Measurements from ENCODE around the gene PTPN1.
"Not testable (repeated sequence)": the region's sequence is repeated elsewhere in the genome, so short reads cannot be mapped to it uniquely, and the experiment has no call there.

Gene PTPN1

GRCh38 chr20:50482396-50482981 is 27.7 kb upstream of the PTPN1 start:
- DNase-seq: no peak

GRCh38 chr20:50484271-50484976 is 25.8 kb upstream of the PTPN1 start:
- no peak for DNase-seq

GRCh38 chr20:50487397-50487796 is 22.8 kb upstream of the PTPN1 start:
- DNase-seq: no peak

GRCh38 chr20:50488236-50488806 is 21.9 kb upstream of the PTPN1 start:
- DNase-seq: no peak

- no peak for DNase-seq
Observed at GRCh38 chr20:50491168-50491567, 19.0 kb upstream of the PTPN1 start.

GRCh38 chr20:50491926-50492634 is 18.1 kb upstream of the PTPN1 start:
- no peak for DNase-seq

- DNase-seq: no peak
Observed at GRCh38 chr20:50493881-50494253, 16.3 kb upstream of the PTPN1 start.

- no peak for DNase-seq
Observed at GRCh38 chr20:50494428-50494827, 15.8 kb upstream of the PTPN1 start.

- no peak for DNase-seq
Observed at GRCh38 chr20:50496773-50497385, 13.3 kb upstream of the PTPN1 start.

GRCh38 chr20:50498071-50498776 is 12.0 kb upstream of the PTPN1 start:
- no peak for DNase-seq

GRCh38 chr20:50499938-50500337 is 10.2 kb upstream of the PTPN1 start:
- no peak for DNase-seq

GRCh38 chr20:50501972-50502745 is 8.0 kb upstream of the PTPN1 start:
- no peak for DNase-seq

- no peak for DNase-seq
Observed at GRCh38 chr20:50504231-50504823, 5.9 kb upstream of the PTPN1 start.

GRCh38 chr20:50506270-50506579 is 4.0 kb upstream of the PTPN1 start:
- DNase-seq: no peak

GRCh38 chr20:50507745-50508144 is 2.4 kb upstream of the PTPN1 start:
- DNase-seq: not testable (repeated sequence)

GRCh38 chr20:50508171-50508755 is 1.9 kb upstream of the PTPN1 start:
- DNase-seq: no peak

- no peak for DNase-seq
Observed at GRCh38 chr20:50510706-50511542, 741 bp downstream of the PTPN1 start.

GRCh38 chr20:50512323-50512722 is 2.1 kb downstream of the PTPN1 start:
- DNase-seq: no peak

- no peak for DNase-seq
Observed at GRCh38 chr20:50513169-50514034, 3.2 kb downstream of the PTPN1 start.

GRCh38 chr20:50514035-50514337 is 3.8 kb downstream of the PTPN1 start:
- DNase-seq: no peak
